ENCODE measurements around the gene GLP2R.
"Not testable (repeated sequence)": the region's sequence is repeated elsewhere in the genome, so short reads cannot be mapped to it uniquely, and the experiment has no call there.

Gene GLP2R, protein sequence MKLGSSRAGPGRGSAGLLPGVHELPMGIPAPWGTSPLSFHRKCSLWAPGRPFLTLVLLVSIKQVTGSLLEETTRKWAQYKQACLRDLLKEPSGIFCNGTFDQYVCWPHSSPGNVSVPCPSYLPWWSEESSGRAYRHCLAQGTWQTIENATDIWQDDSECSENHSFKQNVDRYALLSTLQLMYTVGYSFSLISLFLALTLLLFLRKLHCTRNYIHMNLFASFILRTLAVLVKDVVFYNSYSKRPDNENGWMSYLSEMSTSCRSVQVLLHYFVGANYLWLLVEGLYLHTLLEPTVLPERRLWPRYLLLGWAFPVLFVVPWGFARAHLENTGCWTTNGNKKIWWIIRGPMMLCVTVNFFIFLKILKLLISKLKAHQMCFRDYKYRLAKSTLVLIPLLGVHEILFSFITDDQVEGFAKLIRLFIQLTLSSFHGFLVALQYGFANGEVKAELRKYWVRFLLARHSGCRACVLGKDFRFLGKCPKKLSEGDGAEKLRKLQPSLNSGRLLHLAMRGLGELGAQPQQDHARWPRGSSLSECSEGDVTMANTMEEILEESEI

DNA sequence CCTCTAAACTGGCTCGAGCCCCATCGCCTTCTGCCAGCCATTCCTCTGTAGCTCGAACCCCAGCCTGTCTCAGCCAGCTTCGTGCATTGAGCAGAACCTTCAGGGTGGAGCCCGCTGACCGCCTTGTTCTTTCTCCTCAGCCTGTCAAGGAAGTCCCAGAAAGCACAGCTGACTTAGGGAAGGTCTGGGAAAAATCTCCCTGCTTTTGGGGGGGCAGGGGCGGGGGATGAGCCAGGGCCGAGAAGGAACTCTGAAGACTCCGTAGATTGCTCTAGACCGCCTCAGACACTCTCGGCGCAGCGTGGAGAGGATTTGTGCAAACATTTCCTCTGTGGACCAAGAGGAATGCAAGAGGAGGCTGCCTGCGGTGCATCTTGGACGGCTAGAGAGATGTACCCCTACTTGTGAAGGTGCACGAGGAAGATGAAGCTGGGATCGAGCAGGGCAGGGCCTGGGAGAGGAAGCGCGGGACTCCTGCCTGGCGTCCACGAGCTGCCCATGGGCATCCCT lies at the start of gene GLP2R:
GLP2R (plus strand) TSS at position 284 of the 510 bp plus-strand sequence; CDS start at position 424, 140 bp downstream.
- no peak for DNase-seq

DNA sequence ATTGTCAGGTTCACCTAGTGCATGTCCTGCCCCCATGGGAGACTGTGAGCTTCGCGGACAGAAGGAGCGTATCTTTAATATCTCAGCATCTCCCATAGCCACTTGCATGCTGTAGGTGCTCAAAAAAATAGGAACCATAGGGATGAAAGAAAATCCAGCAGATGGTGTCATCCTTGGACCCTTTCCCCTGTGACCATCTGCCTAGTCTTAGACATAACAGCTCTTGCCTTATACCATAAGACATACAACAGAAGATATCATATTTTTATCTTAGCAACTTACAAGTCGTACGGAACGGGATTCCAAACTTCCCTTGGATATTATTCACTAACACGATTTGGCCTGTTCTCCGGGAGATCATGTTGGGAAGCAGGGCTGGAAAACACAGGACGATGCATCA lies 48.8 kb upstream of the GLP2R start:
- no peak for DNase-seq

DNA sequence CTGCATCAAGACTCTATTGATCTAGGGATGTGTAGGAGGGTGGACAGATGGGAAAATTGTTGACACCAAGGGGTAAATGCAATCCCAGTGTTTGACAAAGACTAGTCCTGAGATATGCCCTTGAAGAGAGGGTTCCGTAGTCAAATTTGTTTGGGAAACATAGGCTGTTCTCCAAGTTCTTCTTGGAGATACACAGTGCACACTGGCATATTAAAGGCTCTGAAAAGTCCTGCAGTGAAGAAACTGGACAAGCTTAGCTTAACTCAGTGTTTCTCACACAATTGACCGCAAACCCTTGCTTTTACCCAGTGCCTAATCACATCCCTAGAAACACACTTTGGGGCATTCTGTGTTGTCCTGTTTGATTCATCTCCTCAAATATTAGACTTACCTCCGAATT lies 45.2 kb upstream of the GLP2R start:
- DNase-seq = no peak

DNA sequence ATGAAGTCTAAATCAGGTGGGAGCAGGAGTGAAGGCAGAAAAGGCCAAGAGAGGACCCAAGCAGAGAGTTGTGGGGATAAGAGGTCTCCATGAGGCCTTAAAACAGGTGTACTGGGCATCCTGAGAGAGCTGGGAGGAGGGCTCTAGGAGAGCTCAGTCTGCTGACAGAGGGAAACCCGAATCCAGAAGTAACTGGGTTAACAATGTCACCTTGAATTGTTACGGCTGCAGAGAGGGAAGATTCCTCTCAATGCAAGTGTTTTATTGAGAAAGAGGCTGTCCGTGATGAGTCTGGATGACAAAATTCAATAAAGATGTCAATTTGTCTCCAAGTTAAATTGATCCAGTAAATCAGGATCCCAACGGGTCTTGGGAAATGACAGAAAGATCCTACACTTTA lies 42.7 kb upstream of the GLP2R start:
- no peak for DNase-seq

DNA sequence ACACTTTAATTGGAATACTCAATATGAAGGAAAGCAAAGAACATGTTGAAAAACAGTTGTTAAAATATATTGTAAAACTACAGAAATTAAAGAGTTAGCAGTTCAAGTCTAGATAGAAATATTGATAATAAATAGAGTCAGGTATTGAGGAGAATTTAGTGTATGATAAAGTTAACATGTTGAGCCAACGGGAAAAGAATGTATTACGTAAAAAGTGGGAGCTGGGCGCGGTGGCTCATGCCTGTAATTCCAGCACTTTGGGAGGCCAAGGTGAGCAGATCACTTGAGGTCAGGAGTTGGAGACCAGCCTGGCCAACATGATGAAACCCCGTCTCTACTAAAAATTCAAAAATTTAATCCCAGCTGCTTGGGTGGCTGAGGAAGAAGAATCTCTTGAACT lies 42.3 kb upstream of the GLP2R start:
- DNase-seq = not testable (repeated sequence)

DNA sequence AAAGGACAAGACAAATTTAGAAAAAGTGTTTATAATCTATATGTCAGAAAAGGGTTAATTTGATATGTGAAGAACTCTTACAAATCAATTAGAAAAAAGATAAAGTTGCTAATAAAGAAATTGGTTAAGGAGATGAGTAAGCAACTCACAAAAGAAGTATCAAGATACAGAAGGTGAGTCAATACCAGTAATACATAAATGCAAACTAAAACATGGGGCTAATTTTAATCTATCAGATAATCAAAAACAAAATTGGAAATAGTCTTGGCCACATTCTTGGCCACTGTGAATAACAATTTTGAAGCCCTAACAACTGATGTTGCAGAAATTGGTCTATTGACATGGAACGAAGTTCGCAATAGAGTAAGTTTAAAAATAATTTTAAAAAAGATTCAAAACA lies 41.2 kb upstream of the GLP2R start:
- DNase-seq = no peak

DNA sequence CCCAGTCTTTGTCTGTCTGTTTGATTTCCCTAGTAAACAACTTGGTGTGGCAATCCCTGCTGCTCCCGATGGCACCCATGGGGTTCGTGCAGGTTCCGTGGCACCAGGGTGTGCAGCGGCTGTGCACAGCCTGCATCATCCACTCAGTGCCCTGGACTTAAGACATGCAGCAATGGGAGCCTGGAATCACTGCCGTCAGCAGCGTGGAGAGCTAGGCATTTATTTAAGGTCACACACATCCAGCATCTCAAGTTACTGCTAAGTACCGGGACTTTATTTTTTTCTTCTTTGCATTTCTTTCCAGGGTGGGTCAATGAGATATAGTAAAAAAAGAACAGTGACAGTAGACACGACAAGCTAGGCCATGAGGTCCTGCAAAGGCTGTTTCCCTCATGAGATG lies 37.1 kb upstream of the GLP2R start:
- DNase-seq = no peak

DNA sequence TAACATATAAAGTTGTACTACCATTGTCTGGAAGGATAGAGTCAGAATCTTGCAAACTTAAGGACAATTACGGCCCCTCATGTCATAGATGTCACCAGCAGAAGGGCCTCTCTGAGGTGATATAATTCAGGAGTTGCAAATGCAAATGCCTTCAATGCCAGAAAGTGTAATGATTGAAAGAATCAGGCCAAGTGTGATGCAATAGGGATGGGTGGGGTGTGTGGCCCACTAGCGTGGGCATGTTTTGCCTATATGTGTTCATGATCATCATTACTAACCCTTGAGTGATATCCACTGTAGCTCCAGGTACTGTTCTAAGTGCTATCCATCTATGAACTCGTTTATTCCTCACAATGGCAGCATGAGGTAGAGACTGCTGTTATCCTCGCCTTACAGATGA lies 35.4 kb upstream of the GLP2R start:
- no peak for DNase-seq

DNA sequence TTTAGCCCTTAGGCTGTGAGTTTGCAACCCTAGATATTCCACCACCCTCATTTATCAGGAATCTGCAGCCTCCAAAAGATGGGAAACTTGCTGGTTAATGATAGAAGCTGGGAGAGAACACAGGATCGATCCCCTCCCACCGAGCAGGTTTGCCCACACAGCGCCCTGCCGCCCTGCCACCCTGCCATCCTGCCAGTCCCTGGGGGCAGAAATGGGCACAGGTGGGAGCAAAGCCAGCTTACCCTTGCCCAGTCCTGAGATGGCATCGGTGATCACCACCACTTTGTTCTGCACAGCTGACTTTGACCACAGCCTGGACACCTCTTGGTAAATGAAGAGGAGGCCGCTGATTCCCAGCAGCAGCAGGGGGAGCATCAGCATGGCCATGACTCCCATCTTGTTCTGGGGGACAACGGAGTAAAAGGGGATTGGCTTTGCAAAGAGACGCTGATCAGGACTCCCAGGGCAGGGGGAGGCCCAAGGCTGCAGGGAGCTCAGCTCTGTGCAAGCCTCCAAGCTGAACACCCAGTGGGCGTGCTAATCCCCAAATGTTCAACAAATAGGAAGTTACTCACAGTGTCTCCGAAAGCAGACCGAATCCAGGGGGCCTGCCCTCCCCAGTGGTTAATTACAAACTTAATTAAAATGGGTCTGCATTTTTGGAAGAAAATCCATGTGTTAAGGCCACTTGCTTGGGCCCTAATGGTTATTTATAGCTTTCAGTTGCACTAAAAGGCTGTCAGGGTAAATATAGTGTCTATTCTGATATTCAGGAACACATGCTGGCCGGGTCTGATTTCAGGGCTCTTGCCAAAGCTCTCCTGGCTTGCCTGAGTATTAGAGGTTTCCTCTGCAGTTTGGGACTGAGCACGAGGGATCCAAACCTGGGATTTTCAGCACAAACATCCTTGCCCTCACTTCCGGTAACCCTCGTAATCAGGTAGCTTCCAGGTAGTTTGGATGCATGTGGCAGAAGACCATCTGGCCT lies 34.5 kb upstream of the GLP2R start, which contains the start of gene DHRS7C:
DHRS7C (minus strand) TSS at position 704 of the 988 bp plus-strand sequence; CDS start at position 396, 308 bp downstream.
- DNase-seq = no peak

DNA sequence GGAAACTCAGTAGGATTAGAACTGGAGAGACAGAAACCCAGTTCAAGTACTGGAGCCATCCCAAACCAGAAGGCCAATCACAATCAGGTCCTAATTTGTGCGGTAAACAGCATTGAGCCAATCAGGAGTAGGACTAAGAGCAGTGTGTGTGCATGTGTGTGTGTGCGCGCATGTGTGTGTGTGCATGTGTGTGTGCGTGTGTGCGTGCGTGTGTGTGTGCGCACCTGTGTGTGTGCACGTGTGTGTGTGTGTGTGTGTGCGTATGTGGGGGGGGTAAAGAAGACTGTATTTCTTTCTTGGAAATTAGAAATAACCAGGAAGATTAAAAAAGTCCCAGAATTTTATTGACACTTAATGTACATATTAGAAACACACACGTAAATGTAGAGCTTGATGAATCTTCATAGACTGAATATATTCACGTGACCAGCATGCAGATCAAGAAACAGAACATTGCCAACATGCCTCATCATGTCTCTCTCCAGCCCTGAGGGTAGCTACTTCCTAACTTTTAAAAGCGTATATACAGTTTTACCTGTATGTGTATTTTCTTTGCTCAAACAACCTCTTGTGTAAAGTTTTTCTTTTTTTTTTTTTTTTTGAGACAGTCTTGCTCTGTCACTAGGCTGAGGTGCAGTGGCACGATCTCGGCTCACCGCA lies 33.4 kb upstream of the GLP2R start:
- no peak for DNase-seq

DNA sequence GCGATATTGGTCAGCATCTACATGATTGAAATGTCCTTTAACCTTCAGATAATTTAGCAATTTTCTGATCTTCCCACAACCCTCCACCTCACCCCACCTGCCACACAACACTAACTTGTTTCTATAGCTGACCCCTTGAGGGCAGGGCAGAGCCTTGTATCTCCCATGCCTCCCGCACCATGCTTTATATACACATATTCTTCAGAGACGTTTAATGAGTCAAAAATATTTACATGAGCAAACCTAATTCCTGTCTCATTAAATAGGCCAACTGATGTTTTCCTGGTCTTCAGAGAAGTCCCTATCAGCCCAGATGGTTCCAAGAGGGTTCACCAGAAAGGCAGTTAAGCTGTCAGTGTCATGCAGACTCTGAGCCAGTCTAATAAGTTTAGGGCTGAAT lies 27.7 kb upstream of the GLP2R start:
- DNase-seq = no peak

DNA sequence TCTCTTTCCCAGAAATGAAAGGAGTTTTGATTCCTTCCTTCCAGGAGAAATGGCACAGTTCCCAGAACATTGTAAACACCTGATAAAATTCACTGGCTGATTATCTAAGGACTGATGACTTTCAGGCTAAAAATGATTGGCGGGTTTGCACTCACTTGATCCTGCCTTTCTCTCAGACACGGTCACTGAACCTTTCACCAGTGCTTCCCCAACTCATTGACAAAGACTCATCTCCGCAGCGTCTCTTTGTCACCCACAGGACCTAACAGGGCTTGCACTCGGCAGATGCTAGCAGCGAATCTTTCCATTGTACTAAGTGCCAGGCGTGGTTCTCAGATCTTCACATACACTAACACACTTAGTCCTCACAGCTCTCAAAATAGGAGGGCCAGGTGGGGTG lies 27.0 kb upstream of the GLP2R start:
- no peak for DNase-seq

DNA sequence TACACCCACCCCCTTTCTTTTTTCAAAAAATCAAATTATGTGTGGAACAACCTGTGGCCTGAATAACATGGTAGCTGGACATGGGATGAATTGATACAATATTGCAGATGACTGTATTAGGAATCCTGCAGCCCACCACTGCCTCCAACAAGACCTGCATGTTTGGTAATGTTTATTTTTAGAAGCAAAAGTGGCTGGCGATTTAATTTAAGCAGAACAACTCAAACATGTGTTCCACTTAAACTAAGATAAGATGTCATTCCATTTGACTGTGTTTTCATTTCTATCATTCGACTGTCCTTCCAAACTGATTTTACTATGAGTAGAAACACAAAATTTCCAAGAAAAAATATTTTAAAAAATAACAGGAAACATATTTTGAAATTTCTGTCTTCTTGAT lies 24.2 kb upstream of the GLP2R start:
- no peak for DNase-seq

DNA sequence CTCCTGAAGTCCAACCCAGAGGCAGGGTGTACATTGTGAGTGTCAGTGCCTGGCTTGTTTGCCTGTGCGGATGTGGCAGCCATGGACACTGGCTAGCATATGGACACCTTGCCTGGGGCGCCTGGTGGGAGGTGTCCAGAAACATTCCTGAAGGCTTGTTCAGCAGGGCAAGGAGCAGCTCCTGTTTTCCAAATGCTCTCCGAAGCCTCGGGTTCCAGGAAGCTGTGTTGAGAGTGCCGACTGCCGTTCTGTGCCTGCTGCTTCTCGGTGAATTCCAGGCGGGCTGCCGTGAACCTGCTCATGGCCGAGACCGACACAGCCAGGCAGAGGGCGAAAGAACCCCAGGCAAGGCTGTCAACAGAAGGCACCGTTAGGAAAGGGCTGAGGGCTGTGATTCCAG lies 23.4 kb upstream of the GLP2R start:
- DNase-seq = no peak

DNA sequence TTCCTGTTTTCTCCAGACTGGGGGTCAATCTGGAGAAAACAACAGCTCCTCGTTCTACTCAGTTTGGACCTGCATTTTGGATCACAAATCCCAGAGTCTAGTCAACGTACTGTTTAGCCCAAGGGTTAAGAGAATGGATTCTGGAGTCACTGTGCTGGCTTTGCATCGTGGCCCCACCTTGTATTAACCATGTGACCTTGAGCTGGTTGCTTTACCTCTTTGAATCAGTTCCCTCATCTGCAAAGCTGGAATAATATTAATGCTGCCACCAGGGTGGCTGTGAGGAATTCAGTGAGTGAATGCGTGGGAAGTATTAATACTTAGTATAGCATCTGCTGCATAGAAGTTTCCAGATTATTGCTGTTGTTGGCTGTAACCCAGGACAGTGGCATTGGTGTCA lies 23.0 kb upstream of the GLP2R start:
- DNase-seq = no peak

DNA sequence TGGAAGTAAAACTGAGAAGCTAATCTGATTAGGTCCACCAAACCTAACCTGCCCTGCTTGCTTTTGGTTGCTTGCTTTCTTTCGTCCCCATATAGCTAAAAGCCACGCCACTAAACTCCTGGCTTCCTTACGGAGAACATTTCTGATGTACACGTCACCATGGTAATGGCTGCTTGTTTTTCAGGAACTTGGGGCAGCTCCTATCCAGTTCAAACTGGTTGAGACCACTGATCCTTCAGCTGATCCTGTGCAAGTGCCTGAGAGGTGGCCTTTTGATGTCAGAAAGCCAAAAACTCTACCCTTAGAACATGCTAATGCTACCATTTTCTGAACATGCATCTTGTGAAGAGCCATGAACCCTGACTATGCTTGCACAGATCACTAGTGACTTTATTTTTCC lies 20.0 kb upstream of the GLP2R start:
- no peak for DNase-seq

DNA sequence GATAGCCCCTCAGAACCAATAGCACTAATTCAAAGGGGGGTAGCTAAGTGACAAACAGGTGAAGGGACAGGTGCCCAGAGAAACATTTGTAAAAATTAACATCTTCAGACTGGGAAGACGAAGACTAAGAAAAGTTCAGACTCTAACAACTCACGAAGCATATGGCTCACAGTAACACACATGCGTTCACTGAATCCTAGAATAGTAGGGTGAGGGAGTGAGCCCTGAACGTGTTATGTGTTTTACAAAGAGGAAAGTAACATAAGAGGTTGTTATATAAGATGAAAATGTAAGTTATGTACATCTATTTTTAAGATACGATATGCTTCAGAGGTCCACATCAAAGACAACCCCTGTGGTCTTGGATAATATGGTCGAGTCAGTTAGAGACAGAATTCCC lies 19.0 kb upstream of the GLP2R start:
- no peak for DNase-seq

DNA sequence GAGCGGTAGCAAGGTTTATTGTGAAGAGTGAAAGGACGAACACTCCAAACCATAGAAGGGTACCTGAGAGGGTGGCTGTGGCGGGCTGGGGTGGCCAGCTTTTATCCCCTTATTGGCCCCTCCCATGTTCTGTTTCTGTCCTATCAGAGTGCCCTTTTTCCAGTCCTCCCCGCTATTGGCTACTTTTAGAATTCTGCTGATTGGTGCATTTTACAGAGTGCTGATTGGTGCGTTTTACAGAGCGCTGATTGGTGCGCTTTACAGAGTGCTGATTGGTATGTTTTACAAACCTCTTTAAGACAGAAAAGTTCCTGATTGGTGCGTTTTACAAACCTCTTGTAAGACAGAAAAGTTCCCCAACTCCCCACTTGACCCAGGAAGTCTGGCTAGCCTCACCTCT lies 16.3 kb upstream of the GLP2R start:
- no peak for DNase-seq

DNA sequence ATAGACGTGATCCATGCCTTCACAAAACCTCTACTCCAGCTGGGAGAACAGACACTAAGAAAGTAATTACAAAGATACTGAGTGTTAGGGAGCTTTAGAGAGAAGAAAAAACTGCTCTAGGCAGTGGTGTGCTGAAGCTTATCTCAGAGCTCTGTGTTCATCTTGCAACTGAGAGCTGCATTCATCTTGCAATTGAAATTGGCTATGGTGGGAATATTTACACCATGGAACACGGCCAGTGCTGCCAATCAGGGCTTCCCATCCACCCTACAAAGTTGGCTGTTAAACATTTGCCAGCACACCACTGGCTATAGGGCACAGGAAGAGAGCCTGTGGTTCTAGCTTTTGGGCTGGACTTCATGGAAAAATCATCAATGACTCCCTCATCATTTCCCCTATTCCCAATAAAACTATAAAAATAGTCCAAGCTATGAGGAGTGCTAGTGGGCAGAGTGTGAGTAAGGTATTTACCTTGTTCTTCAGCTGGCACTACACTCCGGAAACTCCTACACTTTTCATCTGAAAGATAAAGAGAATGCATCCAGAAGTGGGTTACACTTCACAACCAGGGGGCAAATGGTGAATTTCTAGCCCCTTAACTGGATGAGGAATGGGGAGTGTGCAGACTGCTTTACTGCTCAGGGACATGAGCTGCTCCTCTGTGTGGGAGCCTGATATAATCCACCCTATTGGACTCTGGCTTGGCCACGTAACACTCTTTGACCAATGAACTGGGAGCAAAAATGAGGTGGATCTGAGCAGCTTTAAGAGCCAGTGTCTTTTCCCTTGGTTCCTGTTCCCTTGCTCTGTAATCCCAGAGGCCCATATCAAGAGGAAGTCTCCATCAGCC lies 15.4 kb upstream of the GLP2R start:
- DNase-seq = no peak

DNA sequence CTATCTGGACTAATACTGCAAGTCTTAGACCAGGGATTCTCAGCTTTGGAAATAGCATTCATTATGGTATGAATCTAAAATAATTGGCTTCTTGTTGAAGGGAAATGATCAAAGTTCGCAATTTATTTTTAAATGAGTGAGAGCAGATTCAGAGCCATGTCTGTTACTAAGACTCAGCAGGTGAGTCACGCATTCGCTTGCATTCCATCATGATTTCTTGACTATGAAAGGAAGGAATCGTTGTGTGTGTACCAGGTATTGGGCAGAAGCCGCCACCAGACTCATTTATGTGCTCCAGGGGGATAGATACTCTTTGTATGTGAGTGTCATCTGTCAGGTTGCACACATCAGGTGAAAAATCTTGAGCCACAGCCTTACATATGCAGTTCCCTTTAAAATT lies 14.6 kb upstream of the GLP2R start:
- DNase-seq = no peak

DNA sequence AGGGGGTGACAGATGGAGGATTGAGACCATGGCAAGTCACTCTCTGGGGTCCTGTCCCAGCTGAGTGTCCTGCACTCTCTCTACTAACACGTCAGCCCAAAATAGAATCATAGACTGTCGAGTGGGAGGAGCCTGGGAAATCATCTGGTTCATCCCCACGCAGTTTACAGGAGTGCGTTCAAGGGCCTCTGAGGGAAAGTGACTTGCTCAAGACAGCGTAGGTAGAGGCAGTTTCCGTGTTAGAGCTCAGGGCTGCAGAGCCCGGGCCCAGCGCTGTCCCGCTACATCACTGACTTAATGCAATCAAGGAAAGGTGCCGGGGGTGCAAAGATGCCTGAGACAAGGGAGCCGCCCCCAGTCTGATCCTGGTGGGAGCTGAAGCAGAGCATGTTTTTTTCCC lies 14.2 kb upstream of the GLP2R start:
- DNase-seq = no peak

DNA sequence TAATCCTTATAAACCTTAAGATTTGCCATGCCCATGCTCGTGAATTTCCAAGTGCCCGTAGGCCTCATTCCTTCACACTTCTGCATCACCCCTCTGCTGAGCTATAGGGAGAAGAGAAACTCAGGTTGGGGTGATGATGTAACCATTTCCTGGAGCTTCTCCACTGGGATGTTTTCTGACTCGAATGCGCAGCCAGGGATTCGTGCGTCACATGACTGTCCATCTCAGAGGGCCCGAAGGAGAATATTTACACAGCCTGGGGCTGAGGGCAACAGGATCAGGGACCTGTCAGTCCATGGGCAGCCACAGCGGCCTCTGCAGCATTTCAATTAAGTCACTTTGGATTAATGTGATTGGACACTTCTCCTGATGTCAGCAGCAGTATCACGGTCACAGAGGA lies 12.6 kb upstream of the GLP2R start:
- DNase-seq = no peak
